ENCODE results near the gene CDR2. TPM values are rescaled to one million over a fixed set of nuclear protein-coding genes. Genes with fewer than 3 reads are reported as not detected.

CDR2 gene
- total RNA-seq, 1 donor from 2014 or later: 16.2 TPM

- H3K4me1 ChIP-seq: peaks cover 6% of the 10 kb centered on the region
- ATAC-seq (no peak), DNase-seq (no peak)
- peaks cover 93% of the 10 kb centered on the region for H3K36me3 ChIP-seq
- no peaks in the 10 kb centered on the region for H3K9me3 ChIP-seq
- H3K27ac ChIP-seq: no peak overlapping the region
- TF ChIP-seq CTCF (IDR thresholded peaks at IDR 0.05): no peak
- intact Hi-C loops (cut with DNase I): no loop called here
- no peak overlapping the region for H3K4me3 ChIP-seq
- no peaks in the 10 kb centered on the region for H3K27me3 ChIP-seq (ENCODE audit: low read depth)
Measured at GRCh38 chr16:22326369-22326652, 48.1 kb downstream of the CDR2 start.

GRCh38 chr16:22325598-22326368 lies 48.6 kb downstream of the CDR2 start:
- peaks cover 91% of the 10 kb centered on the region for H3K36me3 ChIP-seq
- no peaks in the 10 kb centered on the region for H3K27me3 ChIP-seq (ENCODE audit: low read depth)
- no peak for ATAC-seq

GRCh38 chr16:22324787-22325597 lies 49.4 kb downstream of the CDR2 start:
- Histone ChIP-seq H3K4me1 (peaks cover under 1% of the 10 kb centered on the region), H3K27me3 (ENCODE audit: low read depth) (no peaks in the 10 kb centered on the region), H3K4me3 (no peak overlapping the region), H3K9me3 (no peaks in the 10 kb centered on the region), H3K36me3 (peaks cover 91% of the 10 kb centered on the region), H3K27ac (no peak overlapping the region)
- intact Hi-C loops (cut with DNase I): no loop called here
- no peak for DNase-seq
- no peak for ATAC-seq
- TF ChIP-seq CTCF (IDR thresholded peaks at IDR 0.05): no peak

More at GRCh38 chr16:22325598-22326368, 48.6 kb downstream of the CDR2 start:
- no peak for DNase-seq
- Histone ChIP-seq H3K27ac (no peak overlapping the region), H3K9me3 (no peaks in the 10 kb centered on the region), H3K4me1 (peaks cover 6% of the 10 kb centered on the region), H3K4me3 (no peak overlapping the region)
- TF ChIP-seq CTCF (IDR thresholded peaks at IDR 0.05): no peak
- intact Hi-C loops (cut with DNase I): no loop called here

- H3K36me3 ChIP-seq: peaks cover 95% of the 10 kb centered on the region
- intact Hi-C loops (cut with DNase I): no loop called here
- no peak overlapping the region for H3K27ac ChIP-seq
- TF ChIP-seq CTCF (IDR thresholded peaks at IDR 0.05): no peak
- H3K4me3 ChIP-seq: no peak overlapping the region
- H3K9me3 ChIP-seq: no peaks in the 10 kb centered on the region
- no peak for DNase-seq
- H3K4me1 ChIP-seq: no peaks in the 10 kb centered on the region
- H3K27me3 ChIP-seq (ENCODE audit: low read depth): no peaks in the 10 kb centered on the region
- no peak for ATAC-seq
Measured at GRCh38 chr16:22323959-22324786, 50.2 kb downstream of the CDR2 start.

GRCh38 chr16:22323173-22323958 lies 51.1 kb downstream of the CDR2 start:
- Histone ChIP-seq H3K9me3 (no peaks in the 10 kb centered on the region), H3K4me1 (no peaks in the 10 kb centered on the region), H3K36me3 (peaks cover 95% of the 10 kb centered on the region), H3K27ac (no peak overlapping the region), H3K4me3 (no peak overlapping the region), H3K27me3 (ENCODE audit: low read depth) (no peaks in the 10 kb centered on the region)
- DNase-seq: no peak
- intact Hi-C loops (cut with DNase I): no loop called here
- TF ChIP-seq CTCF (IDR thresholded peaks at IDR 0.05): no peak
- ATAC-seq: no peak
